Activated CD4-positive, alpha-beta T cell treated with anti-CD3 and anti-CD28 coated beads for 24 hours (primary cell): Measurements from ENCODE around the gene PGM2.
"Not testable (repeated sequence)": the region's sequence is repeated elsewhere in the genome, so short reads cannot be mapped to it uniquely, and the experiment has no call there.

Source experiments
- DNase-seq, 2 donors: peaks; one replicate each; pipeline ENCODE4 v3.0.0-alpha.2; 2020; ENCODE audit warnings: low read depth in 2 of 2

Gene PGM2

GRCh38 chr4:37826295-37827029 is at the start of gene PGM2:
TSS of gene PGM2 (plus strand) at chr4:37826686. CDS start at chr4:37826733, 47 bp downstream.
- peak; percentile 82 to 84 for DNase-seq

- DNase-seq, result no peak
Measured at GRCh38 chr4:37779896-37780295, 46.6 kb upstream of the PGM2 start.

GRCh38 chr4:37780444-37781130 is 45.9 kb upstream of the PGM2 start:
- DNase-seq, result no peak

GRCh38 chr4:37781131-37781455 is 45.4 kb upstream of the PGM2 start:
- DNase-seq, result no peak

GRCh38 chr4:37786267-37786666 is 40.2 kb upstream of the PGM2 start:
- DNase-seq, result not testable (repeated sequence)

GRCh38 chr4:37787883-37788460 is 38.5 kb upstream of the PGM2 start:
- not testable (repeated sequence) for DNase-seq

GRCh38 chr4:37788819-37789218 is 37.7 kb upstream of the PGM2 start:
- no peak for DNase-seq

GRCh38 chr4:37792241-37792640 is 34.2 kb upstream of the PGM2 start:
- no peak for DNase-seq

GRCh38 chr4:37793562-37793961 is 32.9 kb upstream of the PGM2 start:
- DNase-seq, result no peak

- DNase-seq, result no peak
Measured at GRCh38 chr4:37794056-37794455, 32.4 kb upstream of the PGM2 start.

- no peak for DNase-seq
Measured at GRCh38 chr4:37795581-37796195, 30.8 kb upstream of the PGM2 start.

- no peak for DNase-seq
Measured at GRCh38 chr4:37797374-37797773, 29.1 kb upstream of the PGM2 start.

- DNase-seq, result no peak
Measured at GRCh38 chr4:37797923-37798322, 28.6 kb upstream of the PGM2 start.

- no peak for DNase-seq
Measured at GRCh38 chr4:37798616-37799015, 27.9 kb upstream of the PGM2 start.

GRCh38 chr4:37799941-37800554 is 26.4 kb upstream of the PGM2 start:
- DNase-seq, result no peak

GRCh38 chr4:37802068-37802666 is 24.3 kb upstream of the PGM2 start:
- no peak for DNase-seq

- no peak for DNase-seq
Measured at GRCh38 chr4:37803348-37803973, 23.0 kb upstream of the PGM2 start.

GRCh38 chr4:37805091-37805490 is 21.4 kb upstream of the PGM2 start:
- DNase-seq, result no peak

GRCh38 chr4:37812713-37813112 is 13.8 kb upstream of the PGM2 start:
- DNase-seq, result no peak

- DNase-seq, result no peak
Measured at GRCh38 chr4:37815591-37815990, 10.9 kb upstream of the PGM2 start.

GRCh38 chr4:37816006-37816405 is 10.5 kb upstream of the PGM2 start:
- DNase-seq, result no peak
